HG03575 (cell line): Measurements from ENCODE around the gene SPRR1A.
A peak's percentile ranks its signal among the peaks of the same experiment; 100 is the strongest.

ENCODE experiments used
- ATAC-seq: cut with Tn5 transposase; IDR thresholded peaks from one replicate; pipeline ENCODE4 v1.9.1; 2021; ENCODE audit not compliant: unreplicated experiment, insufficient number of reproducible peaks, low FRiP score; ENCODE audit errors: extremely low read depth

SPRR1A gene, protein sequence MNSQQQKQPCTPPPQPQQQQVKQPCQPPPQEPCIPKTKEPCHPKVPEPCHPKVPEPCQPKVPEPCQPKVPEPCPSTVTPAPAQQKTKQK

GRCh38 chr1:152983743-152984142, at the start of gene SPRR1A:
Gene SPRR1A, plus strand, starts transcription at chr1:152984081. Its CDS starts 1,150 bp downstream, at chr1:152985231.
- no peak for ATAC-seq

DNA sequence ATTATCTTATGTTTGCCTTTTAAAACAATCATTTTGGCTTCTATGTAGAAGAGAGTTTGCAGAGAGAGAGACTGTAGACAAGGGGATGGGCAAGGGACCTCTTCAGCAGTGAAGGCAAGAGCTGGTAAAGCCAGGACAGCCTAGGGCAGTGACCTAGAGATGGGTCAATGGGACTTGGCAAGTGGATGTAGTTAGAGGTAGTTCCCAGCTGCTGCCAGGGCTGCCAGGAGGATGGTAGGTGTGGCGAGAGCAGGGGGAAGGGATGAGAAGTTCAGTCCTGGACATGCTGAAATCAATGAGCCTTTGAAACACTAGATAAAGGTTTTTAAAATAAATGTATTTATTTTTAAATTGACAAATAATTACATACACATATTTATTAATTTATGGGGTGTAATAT, 43.3 kb upstream of the SPRR1A start:
- no peak for ATAC-seq

DNA sequence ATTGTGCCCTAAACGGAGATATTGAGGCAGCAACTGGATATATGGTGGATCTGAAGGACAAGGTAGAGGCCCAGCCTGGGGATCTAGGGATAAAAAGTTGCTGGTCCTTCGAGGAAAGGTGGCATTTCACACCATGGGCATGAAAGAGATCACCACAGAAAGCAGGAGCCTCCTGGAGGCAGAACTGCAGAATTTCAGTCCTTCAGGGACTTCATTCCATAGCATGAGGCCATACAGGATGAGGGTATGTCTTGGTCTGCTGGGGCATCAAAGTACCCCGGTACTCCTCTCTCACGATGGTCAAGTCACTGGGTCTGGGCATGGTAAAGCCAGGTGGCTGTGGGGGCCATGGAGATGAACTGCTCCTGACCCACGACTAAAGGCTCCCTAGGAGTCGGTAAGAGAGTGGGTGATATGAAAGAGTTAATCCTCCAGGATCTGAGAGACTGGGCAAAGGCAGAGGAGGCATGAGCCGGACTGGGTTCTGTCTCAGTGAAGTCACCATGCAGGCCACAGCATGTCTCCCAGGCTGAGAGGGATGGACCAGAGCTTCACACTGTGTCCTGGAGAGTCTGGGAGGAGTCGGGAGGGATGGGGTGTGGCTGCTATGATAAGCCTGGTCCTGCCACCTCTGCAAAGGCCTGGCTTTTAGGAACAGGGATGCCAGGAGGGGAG, 42.7 kb upstream of the SPRR1A start:
- no peak for ATAC-seq

- ATAC-seq, result no peak
Observed at GRCh38 chr1:152942161-152942560, 41.7 kb upstream of the SPRR1A start.

DNA sequence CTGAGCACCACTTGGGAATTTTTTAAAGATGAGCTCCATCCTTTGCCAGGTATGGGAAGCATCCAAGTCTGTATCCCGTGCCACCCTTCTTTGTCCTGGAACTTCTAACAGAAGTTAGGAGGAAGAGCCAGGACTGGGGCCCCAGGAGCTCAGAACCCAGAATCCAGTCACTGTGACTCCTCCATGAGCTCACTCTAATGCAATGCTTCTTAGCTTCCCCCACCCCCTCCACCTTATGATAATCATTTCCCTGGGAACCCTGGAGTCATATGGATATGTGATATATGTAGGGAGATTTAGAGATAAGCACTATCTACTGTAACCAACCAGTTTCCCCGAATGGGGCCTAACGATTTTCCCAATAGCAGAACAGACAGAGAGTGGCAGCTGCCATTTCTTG, 37.6 kb upstream of the SPRR1A start:
- no peak for ATAC-seq

DNA sequence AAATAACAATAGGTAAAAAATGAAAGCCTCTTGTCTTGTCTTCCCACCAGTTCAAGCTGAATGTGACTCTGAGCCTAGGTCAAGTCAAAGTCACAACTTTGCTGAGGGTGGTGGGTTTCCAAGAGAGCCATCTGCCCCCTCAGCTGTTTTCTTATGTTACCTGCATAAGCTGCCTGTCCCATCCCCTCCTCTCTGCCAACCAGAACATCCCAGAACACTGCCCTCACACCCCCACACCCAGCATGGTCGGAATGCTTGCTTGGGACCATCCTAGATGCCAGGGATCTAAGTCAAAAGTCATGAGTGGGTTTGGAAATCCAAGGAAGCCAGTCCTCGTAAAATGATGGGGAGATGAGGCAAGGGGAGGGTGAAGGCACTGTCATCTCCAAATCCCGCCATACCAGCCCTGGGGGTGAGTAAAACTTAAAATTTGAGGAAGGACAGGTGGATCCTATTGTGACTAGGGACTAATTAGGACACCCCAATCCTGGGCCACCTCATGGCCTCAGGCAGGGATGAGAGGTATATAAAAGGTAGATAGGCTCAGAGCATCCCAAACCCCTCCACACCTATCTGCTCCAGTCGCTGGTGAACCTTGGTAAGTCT, 37.1 kb upstream of the SPRR1A start, which contains the start of gene SPRR5:
Gene SPRR5 (plus strand): TSS at position 556 of the 606 bp plus-strand sequence. CDS start 1,349 bp downstream, outside the sequence.
- ATAC-seq, result no peak

- no peak for ATAC-seq
Observed at GRCh38 chr1:152951711-152952110, 32.2 kb upstream of the SPRR1A start.

DNA sequence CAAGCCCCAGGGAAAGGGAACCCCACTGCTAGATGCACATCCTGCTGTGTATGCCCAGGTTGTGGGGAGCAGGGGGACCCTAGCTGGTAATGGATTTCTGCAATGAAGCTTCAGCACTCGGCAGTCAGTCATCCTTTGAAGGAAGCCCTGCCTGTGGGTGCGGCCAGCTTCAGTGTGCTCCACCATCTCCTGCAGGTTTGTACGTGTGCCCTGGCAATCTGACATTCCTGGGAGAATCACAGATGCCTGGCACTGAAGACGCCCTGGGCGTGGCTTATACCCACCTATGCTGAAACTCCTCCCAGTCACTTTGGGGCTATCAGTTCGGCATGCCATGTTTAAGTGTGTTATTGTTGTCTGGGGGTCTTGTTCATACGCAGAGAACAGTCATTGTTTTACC, 30.1 kb upstream of the SPRR1A start:
- ATAC-seq, result no peak

GRCh38 chr1:152954436-152954835, 29.4 kb upstream of the SPRR1A start:
- ATAC-seq, result no peak

DNA sequence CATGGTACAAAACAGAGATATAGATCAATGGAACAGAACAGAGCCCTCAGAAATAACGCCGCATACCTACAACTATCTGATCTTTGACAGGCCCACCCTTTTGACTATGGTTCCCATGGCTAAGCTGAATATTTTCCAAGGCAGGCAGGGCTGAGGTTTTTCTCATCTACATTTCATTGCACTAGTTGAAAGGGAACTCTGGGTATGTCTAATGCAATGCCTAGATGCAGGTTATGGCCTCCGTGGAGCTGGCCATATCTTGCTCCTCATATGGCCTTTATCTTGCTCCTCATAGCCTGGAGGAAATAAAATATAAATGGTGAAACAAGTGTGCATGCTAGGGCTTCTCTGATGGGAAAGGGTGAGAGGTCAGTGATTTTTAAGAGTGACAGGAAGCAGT, 26.3 kb upstream of the SPRR1A start:
- no peak for ATAC-seq

GRCh38 chr1:152959273-152959672, 24.6 kb upstream of the SPRR1A start:
- ATAC-seq, result no peak

- no peak for ATAC-seq
Observed at GRCh38 chr1:152959801-152960451, 24.0 kb upstream of the SPRR1A start.

GRCh38 chr1:152960452-152961044, 23.3 kb upstream of the SPRR1A start:
- no peak for ATAC-seq

DNA sequence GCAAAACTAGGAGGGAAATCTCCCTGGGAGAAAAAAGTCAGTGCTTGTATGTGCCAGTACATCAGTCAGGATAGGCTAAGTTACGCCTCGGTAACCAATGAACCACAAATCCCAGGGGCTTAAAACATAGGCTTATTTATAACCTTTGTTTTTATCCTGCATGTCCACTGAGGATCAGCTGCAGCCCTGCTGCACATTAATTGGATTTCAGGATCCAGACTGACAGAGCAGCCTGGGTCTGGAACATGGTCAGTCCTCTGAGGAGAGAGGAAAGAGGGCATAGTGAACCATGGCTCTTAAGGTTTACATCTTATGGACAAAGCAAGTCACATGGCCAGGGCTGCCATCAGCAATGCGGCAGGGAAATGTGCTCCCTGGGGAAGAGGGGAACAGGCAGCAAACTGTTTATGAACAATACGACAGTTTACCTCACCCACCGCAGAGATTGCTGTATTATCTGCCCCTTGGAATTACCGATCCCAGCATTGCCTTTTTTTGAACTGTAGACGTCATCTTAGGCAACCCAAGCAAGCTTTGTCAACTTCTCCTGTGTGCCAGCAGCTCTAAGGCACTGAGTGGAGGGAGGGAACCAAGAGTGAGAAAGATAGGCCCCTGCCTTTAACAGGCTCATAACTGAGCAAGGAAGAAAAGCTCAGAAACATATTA, 22.5 kb upstream of the SPRR1A start:
- ATAC-seq, result no peak

DNA sequence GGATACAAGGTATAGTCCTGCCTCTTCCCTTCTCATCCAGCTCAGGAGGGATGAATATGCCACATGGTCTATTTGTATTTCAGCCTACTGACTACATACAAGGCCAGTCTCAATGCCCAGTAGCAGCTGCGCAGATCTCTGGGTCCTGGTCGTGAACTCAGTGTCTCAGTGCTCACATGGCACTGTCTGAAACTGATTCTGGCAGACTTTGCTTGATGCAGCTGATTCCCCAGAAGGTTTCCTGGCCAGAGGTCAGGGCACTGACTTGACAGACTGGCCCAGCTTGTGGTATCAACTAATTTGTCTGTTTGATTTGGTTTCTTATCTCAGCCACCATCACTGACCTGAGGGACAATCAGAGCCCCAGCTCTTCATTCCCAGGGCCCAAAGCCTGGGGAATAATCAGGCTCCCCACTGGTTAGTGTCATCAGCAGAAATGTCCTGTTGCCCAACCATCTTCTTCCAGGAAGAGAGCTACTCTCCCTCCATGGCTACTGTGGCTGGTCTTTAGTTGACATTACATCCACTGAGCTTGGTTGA, 20.9 kb upstream of the SPRR1A start:
- ATAC-seq, result no peak

DNA sequence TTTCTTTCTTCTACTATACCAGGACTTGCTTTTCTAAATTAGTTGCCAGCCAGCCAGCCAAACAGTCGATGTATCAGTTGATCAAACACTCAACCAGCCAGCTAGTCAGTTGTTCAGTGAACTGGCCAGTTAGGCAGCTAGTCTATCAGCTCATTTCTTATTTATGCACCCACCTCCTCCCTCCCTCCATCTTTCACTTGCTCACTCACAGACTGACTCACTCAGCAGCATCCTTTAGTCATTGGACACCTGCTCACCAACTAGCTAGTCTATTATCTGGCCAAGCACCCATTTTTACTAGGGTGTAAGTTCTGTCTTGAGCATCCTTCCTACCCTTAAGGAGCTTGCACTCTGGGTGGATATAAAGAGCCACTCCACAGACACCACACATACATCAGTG, 19.3 kb upstream of the SPRR1A start:
- no peak for ATAC-seq

DNA sequence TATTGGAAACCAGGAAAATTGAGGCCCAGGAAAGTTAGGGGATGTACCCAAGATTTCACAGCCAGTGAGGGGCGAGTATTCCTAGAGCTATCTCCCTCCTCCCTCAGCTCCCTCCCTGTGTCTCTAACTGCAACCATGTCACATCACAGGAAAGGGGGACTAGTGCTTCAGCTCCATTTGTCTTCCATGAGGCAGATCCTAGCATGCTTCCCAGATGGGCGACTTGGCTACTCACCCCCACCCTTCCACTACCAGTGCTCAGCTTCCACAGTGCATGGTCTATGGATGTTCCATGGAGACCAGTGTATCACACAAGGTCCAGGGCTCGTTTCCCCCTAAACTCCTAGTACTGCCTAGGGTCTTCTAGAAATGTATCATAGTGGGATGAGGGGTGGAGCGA, 18.0 kb upstream of the SPRR1A start:
- ATAC-seq, result no peak

- no peak for ATAC-seq
Observed at GRCh38 chr1:152967201-152967600, 16.7 kb upstream of the SPRR1A start.

DNA sequence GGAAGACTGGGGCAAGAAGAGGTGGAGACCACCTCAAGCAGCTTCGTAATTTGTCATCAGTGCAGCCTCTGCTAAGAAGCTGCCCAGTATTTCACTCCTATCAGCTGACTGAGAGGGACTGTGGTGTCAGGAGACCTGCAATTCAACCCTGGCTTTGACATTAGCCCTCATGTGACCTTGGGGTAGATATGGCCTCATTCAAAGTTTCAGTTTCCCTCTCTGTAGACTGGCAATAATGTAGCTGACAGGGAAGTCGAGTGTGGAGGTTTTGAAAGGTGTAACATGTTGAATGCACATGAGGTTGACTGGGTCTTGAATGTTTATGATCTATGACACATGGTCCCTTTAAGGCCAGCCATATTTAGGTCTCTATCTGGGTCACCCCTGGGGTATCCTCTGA, 15.6 kb upstream of the SPRR1A start:
- peak; percentile 69 for ATAC-seq
